HG02884 (cell line): ENCODE data around the gene CHST15.
"Not testable (repeated sequence)": the region's sequence is repeated elsewhere in the genome, so short reads cannot be mapped to it uniquely, and the experiment has no call there.

ENCODE experiments used
- ATAC-seq: cut with Tn5 transposase; IDR thresholded peaks from one replicate; pipeline ENCODE4 v1.9.1; 2021; ENCODE audit warnings: mild to moderate bottlenecking, moderate library complexity; ENCODE audit not compliant: unreplicated experiment

The CHST15 gene

DNA sequence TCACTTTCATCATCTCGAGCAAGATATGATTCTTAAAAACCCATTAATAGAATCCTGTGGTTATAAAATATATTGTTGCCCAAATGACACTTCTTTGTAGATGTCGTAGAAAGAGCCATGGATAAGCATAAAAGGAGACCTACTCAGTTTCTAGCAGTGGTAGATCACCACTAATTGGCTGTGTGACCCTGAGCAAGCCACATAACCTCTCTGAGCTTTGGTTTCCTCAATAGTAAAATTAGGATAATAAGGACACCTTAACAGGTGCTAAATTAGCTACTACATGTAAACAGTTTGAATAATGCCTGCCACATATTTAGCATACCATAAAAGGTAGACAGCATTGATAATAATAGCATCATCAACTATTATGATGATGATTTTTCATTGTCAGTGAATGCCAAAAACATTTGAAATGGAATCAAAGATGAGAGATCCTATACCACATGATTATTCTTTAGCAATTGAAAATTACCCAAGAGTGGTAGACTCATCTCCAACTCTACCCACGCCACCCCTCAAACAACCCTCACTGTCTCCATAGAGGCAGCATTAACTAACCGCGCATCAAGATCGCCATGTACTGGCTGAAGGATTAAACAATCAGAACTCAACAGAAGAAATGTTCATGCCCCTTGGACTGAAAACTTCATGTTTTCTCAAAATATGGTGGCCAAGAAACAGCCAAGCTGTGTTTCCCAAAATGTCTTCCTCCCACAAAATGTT is 45.8 kb downstream of the CHST15 start:
- ATAC-seq = no peak

DNA sequence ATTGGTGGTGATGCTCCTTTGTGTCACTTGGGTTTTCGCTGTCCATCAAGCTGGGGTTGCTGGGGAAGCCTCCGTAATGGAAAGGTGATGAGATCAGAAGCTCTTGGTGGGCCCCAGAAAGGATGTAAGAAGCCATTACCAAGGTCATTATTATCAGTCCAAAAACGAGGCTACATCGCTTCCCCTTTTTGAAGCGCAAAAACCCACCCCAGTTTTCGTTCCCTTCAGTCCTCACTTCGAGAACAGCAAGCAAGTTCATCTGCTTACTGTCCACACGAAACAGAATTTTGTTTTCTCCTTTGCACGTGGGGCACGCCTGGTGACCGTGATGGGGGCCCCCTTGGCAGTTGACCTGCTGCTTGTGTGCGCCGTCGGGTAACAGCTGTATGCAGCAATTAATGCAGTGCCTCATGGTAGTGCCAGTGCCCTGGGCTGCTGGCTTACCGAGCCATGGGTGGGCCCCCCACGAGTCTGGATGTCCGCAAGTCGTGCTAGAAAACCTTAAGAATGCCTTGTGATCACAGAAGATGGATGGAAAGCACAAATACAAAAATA is 47.5 kb downstream of the CHST15 start:
- no peak for ATAC-seq

DNA sequence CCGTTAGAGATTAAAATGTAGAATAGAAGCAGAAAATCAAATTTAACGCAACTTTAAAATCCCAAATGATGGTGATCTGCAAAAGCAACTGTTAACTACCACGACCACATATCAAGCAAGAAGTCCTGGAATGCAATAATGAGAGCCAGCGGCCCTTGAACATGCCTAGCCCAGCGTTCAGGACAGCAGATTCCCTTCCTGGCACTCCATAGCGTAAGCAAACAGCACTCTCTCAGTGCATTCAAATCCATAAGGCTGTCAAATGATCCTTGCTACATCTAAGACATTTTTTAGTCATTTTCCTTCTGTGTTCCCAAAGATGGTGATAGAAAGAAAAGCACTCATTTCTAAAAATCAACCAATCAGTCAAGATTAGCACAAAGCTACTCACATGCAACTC is 48.1 kb downstream of the CHST15 start:
- ATAC-seq = no peak

- no peak for ATAC-seq
These were observed 49.1 kb downstream of the CHST15 start for GRCh38 chr10:124044143-124044862.

DNA sequence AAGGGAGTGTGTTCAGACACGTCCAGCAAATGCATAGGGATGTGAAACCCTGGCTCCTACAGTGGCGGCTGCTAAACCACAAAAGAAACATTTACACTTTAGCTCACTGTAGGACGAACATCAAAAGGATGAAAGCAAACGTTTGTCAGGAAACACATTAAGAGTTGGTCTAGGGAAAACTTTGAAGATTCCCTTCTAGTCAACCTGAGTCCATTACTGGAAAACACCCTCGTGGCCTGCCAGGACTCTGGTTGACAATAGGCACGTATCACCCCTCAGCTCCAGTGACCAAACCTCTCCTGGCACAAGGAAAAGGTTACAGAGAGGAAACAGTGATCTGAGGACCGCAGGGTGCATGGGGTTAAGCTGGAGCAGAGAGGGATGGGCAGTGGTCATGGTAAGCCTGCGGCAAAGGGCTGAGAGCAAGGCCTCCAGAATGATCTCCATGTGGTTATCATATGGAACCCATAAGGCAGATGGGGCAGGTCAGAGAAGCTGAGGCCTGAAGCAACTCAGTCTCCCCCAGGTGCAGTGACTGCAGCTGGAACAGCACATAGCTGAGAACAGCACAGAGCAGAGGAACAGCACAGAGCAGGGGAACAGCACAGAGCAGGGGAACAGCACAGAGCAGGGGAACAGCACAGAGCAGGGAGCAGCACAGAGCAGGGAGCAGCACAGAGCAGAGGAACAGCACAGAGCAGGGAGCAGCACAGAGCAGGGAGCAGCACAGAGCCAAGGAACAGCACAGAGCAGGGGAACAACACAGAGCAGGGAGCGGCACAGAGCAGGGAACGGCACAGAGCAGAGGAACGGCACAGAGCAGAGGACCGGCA is 49.9 kb downstream of the CHST15 start:
- peak; percentile 87 for ATAC-seq

- no peak for ATAC-seq
These were observed 50.6 kb downstream of the CHST15 start for GRCh38 chr10:124042656-124043309.

GRCh38 chr10:124041675-124042445 is 51.5 kb downstream of the CHST15 start:
- ATAC-seq = no peak

- no peak for ATAC-seq
These were observed 52.8 kb downstream of the CHST15 start for GRCh38 chr10:124040451-124041188.

DNA sequence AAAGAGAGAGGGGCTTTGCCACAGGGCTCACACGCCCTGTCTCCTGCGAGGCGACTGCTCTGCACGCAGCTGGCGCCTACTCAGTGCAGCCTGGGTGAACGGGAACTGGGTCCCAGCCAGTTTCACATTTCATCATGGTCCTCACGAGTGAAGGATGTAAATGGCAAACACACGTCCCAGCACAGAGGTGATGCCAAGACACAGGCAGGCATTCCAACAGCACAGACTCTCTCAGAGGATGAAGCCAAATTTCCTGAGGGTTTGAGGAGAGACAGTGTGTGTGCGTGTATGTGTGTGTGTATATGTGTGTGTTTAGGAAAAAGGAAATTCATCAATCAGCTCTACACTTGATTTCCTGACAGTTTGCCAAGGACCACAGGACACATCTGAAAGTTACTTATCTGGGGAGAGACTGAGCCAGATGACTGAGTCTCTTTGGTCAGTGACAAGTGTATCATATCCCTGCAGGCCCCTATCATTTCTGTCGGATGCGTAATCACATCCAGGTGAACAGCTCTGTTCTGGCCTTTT is 53.9 kb downstream of the CHST15 start:
- no peak for ATAC-seq

GRCh38 chr10:124037784-124038183 is 55.6 kb downstream of the CHST15 start:
- ATAC-seq = no peak

DNA sequence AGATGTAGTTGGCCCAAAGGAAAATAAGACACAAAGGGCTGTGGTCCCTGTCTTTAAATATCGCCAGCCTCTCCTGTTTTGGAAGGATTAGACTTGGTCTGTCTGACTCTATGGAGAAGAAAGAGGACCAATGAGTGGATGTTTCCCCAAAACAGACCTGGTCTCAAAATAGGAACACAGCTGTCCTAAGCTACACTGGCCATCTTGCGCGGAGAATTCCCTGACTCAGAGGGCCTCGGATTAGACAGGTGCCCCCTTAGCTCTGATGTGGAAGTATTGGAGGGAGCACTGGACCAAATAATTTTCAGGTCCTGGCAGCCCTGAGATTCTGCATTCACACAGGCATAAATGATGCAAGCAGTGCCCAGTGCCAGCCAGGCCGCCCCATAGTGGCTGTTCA is 56.1 kb downstream of the CHST15 start:
- ATAC-seq = no peak

GRCh38 chr10:124036746-124037145 is 56.7 kb downstream of the CHST15 start:
- ATAC-seq = no peak

DNA sequence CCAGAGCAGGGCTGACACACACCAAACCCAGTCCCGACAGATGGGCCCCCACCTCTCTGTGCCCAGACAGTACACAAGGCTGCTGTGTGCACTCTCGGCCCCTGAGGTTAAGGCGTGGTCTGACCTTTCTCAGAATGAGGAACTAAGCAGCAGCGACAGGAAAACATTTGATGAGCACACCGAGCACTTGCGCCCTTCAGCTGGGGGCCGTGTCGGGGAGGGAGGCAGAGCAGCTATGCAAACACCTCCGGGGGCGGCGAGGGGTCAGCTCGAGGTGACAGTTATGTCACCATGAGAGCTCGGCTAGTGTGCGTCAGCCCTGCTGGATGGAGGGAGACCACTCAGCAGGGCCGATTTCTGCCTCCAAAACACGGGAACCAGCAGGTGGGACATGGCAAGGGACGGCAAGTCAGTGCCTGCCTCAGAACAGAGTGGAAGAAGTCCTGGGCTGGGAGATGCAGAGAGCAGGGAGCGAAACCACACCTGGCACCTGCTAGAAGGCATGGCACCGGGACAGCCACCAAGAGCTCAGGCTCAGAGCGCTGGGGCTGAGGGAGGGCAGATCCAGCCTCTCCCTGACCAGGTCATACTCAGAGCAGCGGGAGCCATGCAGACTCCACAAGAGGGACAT is 57.4 kb downstream of the CHST15 start:
- peak; percentile 99 for ATAC-seq

DNA sequence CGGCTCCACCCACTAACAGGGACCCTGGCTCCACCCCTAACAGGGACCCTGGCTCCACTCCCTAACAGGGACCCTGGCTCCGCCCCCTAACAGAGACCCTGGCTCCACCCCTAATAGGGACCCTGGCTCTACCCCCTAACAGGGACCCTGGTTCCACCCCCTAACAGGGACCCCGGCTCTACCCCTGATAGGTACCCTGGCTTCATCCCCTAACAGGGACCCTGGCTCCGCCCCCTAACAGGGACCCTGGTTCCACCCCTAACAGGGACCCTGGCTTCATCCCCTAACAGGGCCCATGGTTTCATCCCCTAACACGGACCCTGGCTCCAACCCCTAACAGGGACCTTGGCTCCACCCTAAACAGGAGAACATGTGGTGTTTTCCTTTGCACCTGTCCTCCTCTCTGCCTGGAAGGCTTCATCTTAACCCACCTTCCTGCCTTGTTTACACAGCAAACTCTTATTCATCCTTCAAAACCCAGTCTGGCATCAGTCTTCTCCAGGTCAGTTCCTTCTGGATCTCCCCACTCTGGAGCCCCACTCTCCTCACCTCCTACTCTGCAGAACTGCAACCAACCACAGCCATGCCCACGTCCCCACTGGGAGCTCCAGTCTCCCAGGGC is 58.0 kb downstream of the CHST15 start:
- ATAC-seq = no peak

- not testable (repeated sequence) for ATAC-seq
These were observed 58.7 kb downstream of the CHST15 start for GRCh38 chr10:124034576-124035305.

- ATAC-seq = no peak
These were observed 59.5 kb downstream of the CHST15 start for GRCh38 chr10:124033887-124034218.

DNA sequence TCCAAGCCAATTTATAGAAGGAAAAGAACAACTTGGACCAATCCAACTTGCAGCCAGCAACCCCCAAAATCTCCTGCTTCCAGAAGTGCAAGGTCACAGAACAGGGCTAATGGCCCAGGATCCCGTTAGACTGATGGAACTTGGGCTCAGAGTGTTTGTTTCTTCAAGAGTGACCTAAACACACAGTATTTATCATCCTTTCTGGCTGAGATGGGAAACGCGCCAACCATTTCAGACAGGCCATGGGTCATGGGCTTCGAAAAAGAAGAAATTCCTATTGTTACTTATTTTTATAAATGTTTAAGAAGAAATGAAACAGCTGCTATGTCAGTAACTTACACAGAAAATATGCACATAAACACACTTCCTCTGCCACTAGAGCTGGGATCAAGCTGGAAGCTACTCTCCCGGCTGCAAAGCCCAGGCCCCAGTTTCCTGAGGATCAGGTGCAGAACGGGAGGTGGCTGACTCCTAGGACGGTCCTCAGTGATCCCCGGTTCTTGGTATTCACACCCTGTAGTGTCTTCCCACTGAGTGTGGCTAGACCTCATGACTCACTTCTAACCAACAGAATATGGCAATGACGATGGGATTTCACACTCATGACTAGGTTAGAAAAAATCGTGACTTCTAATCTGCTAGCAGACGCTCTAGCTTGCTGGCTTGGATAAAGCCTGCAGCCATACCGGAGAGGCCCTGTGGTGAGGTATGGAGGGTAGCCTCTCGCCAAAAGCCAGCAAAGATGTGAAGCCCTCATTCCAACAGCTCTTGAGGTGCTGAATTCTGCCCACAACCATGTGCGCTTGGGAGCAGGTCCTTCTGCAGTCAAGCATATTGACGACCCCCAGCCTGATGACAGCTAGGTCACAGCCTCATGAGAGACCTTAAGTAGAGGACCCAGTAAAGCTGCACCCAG is 60.2 kb downstream of the CHST15 start:
- ATAC-seq = no peak
